Amniotic stem cell (primary cell): ENCODE data around the gene ACADL.
"Not testable (repeated sequence)": the region's sequence is repeated elsewhere in the genome, so short reads cannot be mapped to it uniquely, and the experiment has no call there.

ENCODE experiments used
- DNase-seq: peaks from one replicate; lab custom pipeline; 2025; lab: John Stamatoyannopoulos, UW

The ACADL gene

GRCh38 chr2:210199854-210200253, 25.4 kb downstream of the ACADL start:
- no peak for DNase-seq

- no peak for DNase-seq
Observed at GRCh38 chr2:210199186-210199765, 26.0 kb downstream of the ACADL start.

DNA sequence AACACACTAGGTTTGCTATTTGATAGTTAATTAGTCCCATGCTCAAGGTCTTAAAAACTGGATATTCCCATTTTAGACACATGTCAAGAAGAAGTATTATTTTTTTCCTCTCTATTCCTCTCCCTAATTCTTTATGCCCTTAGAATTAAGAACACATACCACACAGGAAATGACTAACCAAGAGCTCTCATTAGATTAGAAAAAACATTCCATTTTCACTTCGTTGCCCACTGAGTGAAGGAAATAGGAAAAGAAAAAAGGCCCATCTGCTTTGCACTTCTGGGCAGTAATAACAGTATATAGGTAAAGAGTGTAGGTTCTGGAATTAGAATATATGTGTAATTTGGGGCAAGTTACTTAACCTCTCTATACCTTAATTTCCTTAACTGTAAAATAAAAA, 26.9 kb downstream of the ACADL start:
- DNase-seq: no peak

DNA sequence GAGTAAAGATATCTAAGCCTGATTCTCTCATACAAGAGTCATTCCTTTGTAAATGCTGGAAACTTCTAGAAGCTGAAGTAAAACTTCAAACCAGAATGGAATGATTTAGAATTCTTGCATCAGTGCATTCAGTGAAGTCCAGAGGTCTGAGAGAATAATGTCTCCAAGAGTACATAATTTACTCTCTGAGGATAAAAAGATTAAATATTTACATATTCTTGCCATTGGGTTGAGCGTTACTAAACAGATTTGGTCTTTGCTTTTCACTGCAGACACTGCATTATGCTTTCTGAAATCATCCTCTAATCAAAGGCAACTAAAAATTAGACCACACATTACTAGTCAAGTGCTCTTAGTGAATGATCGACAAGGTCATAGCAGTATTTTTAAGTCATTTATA, 27.5 kb downstream of the ACADL start:
- no peak for DNase-seq

- DNase-seq: no peak
Observed at GRCh38 chr2:210195101-210195852, 30.0 kb downstream of the ACADL start.

- no peak for DNase-seq
Observed at GRCh38 chr2:210190345-210190744, 34.9 kb downstream of the ACADL start.

DNA sequence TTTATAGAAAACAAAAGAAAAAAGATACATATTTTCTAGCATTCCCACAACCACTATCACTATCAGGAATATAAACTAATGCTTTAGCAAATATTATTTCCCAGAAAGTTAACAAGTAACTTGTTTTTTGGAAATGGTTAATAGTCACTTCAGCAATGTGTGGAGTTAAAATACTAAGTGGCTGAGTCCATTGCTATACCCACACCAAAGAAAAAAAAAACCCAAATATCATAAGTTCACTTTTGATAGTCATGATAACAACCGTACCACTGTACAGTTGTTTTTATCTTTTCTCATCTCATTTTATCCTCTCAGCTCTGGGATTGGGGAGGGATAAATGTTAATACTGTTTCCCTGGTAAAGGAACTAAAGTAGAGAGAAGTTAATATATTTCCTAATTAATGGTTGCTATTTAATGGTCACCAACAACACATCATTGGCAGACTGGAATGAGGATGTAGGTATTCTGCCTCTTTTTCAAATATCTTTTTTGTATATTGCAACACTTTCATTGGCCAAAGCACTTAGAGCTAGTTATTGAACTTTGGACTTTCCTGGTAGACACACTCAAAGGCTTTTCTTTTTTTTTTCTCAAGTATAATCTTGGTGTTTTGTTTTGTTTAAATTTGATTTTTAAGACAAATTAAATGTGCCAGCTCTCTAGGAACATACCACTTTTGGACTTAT, 35.7 kb downstream of the ACADL start:
- DNase-seq: no peak

DNA sequence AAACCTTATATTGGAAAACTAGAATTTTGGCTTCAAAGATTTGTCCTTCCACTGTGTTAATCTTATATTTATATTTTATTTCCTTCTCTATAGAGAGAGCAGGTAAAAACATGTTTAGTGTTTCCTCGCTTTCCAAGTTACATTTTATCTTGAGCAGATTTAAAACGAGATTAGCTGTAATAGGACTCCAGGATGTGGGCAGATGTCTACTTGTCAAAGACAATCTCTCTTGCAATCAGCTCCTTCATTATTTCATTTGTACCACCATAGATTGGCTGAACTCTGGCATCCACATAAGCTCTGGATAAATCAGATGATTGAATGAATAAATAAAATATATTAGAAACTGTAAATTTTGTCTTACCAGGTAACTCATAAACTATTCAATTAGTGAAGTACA, 36.5 kb downstream of the ACADL start:
- DNase-seq: no peak

DNA sequence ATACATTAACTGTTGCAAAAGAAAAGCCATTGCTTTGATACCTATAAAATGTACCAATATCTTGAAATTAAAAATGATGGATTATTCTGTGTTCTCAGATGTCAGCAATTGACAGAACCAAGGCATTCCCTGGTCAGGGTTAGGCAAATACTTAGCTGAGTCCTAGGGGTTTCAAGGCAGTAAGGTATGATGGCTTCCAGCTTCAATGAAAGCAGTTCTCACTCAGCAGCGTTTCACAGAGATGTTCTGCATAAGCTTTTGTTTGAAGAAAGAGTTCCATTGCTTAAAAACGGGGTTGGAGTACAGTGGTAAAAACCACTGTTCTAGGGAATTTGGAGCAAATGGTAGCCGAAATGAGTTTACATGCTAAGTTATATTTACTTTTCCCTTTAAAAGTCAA, 37.1 kb downstream of the ACADL start:
- DNase-seq: no peak

- DNase-seq: not testable (repeated sequence)
Observed at GRCh38 chr2:210183936-210184335, 41.3 kb downstream of the ACADL start.

DNA sequence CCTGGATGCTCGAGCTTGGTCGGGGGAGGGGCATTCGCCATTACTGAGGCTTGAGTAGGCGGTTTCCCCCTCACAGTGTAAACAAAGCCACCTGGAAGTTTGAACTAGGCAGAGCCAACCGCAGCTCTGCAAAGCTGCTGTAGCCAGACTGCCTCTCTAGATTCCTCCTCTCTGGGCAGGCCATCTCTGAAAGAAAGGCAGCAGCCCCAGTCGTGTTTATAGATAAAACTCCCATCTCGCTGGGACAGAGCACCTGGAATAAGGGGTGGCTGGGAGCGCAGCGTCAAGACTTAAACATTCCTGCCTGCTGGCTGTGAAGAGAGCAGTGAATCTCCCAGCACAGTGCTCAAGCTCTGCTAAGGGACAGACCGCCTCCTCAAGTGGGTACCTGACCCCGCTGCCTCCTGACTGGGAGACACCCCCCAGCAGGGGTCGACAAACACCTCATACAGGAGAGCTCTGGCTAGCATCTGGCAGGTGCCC, 43.6 kb downstream of the ACADL start:
- not testable (repeated sequence) for DNase-seq

GRCh38 chr2:210181033-210181605, 44.1 kb downstream of the ACADL start:
- not testable (repeated sequence) for DNase-seq

DNA sequence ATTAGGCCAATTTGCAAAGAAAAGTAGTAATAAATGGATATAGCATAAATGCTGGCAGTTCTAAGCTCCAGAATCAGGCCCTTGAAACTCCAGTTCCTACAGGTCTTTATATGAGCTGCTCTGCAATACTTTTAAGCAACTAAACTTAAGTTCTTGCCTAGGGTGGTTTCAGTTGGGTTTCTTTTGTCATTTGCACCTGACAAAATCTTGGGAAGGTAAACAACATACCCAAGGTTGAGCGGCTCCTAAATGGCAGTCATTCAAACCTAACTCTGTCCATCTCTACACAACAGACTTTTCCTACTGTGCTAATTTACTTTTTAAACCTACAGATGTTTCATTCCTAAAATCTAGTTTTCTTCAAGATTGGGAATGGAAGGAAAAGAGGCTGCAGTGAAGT, 44.8 kb downstream of the ACADL start:
- DNase-seq: no peak

- DNase-seq: no peak
Observed at GRCh38 chr2:210179351-210179990, 45.8 kb downstream of the ACADL start.

DNA sequence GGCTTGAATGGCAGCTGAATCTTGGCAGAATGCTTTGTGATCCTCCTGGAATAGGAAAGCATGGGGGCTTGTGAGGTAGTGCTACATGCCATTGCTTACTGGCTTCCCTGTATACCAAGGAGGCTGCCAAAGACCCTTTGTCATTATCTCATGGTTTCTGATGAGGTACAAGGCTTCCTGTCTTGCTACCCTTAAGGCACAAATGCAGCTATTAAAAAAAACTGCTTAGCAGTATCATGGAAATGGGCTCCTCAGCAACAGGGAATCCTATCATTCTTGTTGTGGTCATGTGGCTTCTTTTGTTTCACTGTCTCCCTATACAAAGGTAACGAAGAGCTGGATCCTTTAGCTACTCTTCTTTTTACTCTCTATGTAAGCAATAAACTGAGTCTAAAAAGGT, 47.5 kb downstream of the ACADL start:
- DNase-seq: no peak

- not testable (repeated sequence) for DNase-seq
Observed at GRCh38 chr2:210177115-210177514, 48.1 kb downstream of the ACADL start.

GRCh38 chr2:210174086-210174485, 51.2 kb downstream of the ACADL start:
- no peak for DNase-seq

DNA sequence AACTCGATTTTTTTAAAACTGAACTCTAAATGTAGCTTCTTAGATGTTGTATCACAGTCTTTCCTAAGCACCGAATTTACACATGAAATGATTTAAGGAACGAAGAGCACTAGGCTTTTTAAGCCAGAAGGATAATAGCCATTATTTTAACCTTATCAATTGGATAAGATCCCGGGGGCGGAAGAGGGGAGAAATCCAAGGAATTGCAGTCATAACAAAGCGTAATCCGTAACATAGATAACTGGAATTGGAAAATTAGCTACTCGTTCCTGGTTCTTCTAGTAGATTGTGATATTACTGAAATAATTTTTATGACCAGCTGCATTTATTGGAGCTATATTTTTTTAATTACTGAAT, 53.0 kb downstream of the ACADL start:
- no peak for DNase-seq

DNA sequence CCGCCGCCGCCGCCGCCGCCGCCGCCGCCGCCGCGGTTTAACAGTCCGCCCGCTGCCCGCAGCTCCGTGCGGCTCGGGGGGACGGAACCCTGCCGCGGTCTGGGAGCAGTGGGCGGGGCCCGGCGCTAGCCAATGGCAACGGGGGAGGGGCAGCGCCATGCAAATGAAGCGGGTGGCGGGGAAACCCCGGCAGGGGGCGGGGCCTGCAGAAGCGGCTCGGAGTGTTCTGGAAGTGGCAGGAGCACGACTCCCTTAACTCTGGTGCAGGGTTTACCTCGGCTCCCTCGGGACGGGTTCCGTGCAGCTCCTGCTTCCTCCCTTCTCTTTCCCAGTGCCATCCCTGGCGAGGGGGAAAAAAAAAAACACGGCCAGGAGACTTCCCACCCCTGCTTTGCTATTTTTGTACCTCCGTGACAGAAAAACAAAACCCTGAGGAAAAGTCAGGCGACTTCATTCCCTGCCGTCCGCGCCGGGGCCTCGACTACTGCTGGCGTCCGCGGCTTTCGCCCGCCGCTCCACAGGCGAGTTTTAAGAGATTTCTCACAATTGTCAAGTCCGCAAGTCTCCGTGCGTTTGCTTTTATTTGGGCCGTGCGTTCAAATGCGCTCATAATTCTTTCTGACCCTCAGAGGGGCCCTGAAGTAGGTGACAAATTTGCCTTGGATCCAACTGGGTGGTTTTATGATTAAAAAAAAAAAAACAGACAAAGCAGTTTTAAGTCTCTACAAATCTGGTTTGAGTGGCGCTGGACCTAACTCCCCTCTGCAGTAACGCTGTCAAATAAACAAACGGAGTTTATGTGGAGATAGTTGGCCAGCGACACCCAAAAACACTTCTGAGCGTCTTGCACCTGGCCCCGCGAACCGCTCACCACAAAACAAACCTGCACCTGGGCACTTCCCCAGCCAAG, 53.7 kb downstream of the ACADL start, which contains the start of gene KANSL1L:
Gene KANSL1L (minus strand): TSS at position 101 of the 910 bp plus-strand sequence. CDS start 16,827 bp downstream, outside the sequence.
- DNase-seq: peak; percentile 88

DNA sequence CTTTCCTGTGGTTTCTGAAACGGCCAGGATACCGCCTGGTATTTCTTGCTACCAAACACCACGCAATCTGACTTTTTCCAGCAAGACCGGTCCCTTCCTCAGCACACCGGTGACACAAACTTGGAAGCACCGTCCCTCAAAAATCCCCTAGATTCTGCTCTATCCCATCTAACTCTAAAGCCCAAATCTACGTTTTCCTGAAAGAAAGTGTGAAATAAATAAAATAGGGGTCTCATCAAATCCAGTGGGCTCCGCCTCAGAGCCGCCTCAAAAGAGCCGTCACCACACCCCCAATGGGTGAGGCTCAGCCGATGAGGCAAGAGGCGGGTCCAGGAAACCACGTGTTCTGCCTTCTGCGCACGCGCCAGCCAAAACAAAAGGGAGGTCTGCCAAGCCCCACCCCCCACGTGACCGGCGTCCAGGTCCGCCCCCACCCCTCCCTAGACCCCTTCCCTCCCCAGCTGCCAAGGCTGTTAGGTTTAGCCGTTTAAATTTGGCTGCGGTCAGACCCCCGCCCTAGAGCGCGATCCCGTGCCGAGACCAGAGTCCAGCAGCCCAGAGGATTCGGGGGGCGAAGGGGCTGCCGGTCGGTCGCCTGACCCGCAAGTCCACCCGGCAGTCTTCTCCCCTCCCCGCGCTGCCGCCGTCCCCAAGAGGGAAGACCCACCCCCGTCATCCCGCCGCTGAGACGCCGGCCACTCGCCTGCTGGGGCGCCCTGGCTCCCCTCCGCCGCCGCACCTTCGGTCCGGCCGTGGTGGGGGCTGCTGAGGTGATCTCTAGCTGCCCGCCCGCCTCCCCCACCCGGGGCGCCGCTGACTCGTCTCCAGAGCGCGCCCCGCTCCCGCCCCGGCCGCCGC, 54.6 kb downstream of the ACADL start:
- DNase-seq: peak; percentile 87
